Natural killer cell (primary cell): ENCODE data around the gene RNU11. TPM values are rescaled to one million over a fixed set of nuclear protein-coding genes. Genes with fewer than 3 reads are reported as not detected.

Experiments used
- total RNA-seq, 4 donors: library from RNA; stranded (reverse); fragments of 120-200 nt in 1 of 4; gene quantifications; one replicate each; pipeline versions ENCODE4 v1.2.3 to v1.2.4, GENCODE V29; 2013 to 2022

Gene RNU11
- total RNA-seq, 3 donors from 2014 or later (not counting 1 experiment from before 2014, with no cell fraction given), result not detected

Other genes starting within 250 kb of the RNU11 start
- 10 to 100 TPM; 15.9 to 23.7 (median 19.2) TPM for gene RCC1, start 142.6 kb upstream of the RNU11 start, total RNA-seq
- gene TRNAU1AP, start 95.5 kb upstream of the RNU11 start, total RNA-seq, result 10 to 100 TPM; 28.3 to 38.7 (median 32.1) TPM
- under 1 TPM in 1 of 3 donors, not detected in 2; 0.38 TPM for gene RAB42, start 56.3 kb upstream of the RNU11 start, total RNA-seq
- gene TAF12, start 5.5 kb upstream of the RNU11 start, total RNA-seq, result 10 to 100 TPM; 17.9 to 23.8 (median 23.1) TPM
- 10 to 100 TPM; 26.1 to 29.1 (median 28.3) TPM for gene GMEB1, start 20.2 kb downstream of the RNU11 start, total RNA-seq
- 10 to 100 TPM; 78.9 to 98.3 (median 97.9) TPM for gene YTHDF2, start 88.3 kb downstream of the RNU11 start, total RNA-seq
- not detected for gene OPRD1, start 163.6 kb downstream of the RNU11 start, total RNA-seq